Caki2 (cell line): ENCODE results near the gene E2F4. TPM values are rescaled to one million over a fixed set of nuclear protein-coding genes. Genes with fewer than 3 reads are reported as not detected.
A peak's percentile ranks its signal among the peaks of the same experiment; 100 is the strongest.

Experiments
- DNase-seq: peaks from one replicate; pipeline ENCODE4 v3.0.0-alpha.2; 2015; ENCODE audit warnings: low read depth
- in situ Hi-C: cut with HindIII; loops from 2 replicates; pipeline ENCODE4 v1.10.0; 2016; ENCODE audit warnings: low sequenced_read_pairs, low pct_unique_long_range_greater_than_20kb, mixed read lengths
- total RNA-seq: library from RNA; depleted of rRNA; stranded (reverse); fragments of >200 nt; shearing (Covaris generic); gene quantifications from 2 replicates; pipeline ENCODE4 v1.2.3, GENCODE V29; 2014; ENCODE audit warnings: low replicate concordance; rRNA removed

Gene E2F4
- total RNA-seq, 1 experiment from 2014 or later = 91.2 TPM

DNA sequence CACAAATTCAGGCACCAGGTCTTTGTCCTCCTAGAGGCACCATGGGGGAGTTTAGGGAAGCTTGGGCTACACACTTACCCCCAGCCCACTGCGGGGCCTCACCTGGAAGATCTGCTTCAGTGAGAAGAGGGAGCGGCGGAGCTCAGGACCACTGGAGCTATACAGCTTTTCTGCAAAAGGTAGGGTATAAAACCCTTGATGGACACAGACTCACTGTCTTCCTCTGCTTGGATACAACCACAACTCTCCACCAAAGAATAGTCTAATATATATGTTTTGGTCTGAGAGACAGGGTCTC, 46.3 kb downstream of the E2F4 start:
- DNase-seq = no peak
- in situ Hi-C loops = no loop called here

DNA sequence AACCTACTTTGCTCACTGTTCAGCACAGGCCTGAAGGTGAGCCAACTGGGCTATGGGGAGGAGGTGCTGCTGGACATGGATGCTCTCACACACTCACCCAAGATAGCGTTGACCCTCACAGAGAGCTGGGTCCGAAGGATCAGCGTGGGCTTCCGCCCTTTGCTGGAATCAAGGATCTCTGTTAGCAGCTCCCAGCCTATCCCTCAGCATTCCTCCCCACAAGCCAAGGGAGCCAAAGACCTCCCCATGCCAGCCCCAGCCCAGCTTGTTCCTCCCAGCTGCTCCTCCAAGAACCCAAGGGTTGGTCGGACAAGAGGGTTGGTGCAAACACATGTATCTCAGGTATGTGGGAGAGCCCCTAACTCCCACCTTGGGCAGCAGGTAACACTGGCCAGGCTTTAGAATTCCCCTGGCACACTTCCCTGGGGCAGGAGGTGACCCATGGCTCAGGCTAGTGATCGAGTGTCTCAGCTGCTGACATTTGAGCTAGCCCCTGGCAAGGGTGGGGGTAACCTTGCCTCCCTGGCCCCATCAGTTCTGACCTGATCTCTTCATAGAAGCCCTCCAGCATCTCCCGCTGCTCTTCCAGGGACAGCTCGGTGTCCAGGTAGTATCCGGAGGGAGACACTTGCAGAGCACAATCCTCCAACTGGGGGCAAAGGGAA, 47.0 kb downstream of the E2F4 start:
- in situ Hi-C loops = no loop called here
- DNase-seq = no peak

DNA sequence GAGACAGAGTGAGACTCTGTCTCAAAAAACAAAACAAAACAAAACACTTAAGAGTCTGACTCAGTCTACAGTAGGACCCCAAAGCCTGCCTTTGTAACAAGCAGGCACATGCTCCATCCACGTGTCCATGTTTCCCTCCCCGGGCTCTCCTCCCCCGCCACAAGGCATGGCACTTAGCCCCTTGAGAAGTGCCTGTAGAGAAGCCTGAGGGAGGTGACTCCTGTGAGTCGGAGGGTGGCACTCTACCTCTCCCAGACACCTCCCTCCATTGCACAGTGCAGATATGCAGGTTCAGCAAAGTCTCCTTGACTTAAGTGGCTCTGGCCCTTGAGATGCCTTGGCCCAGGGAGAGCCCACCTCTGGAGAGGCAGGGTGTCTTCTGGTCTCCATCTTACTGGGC, 48.6 kb downstream of the E2F4 start:
- in situ Hi-C loops = no loop called here
- DNase-seq = peak; percentile 19

- peak; percentile 52 for DNase-seq
These were observed 49.3 kb downstream of the E2F4 start for GRCh38 chr16:67241008-67241900.

GRCh38 chr16:67242138-67242730, 50.3 kb downstream of the E2F4 start:
- in situ Hi-C loops = no loop called here

More at GRCh38 chr16:67241008-67241900, 49.3 kb downstream of the E2F4 start:
- in situ Hi-C loops = no loop called here

GRCh38 chr16:67243481-67243880, 51.5 kb downstream of the E2F4 start:
- in situ Hi-C loops = no loop called here
- no peak for DNase-seq

More at GRCh38 chr16:67242138-67242730, 50.3 kb downstream of the E2F4 start:
- no peak for DNase-seq

DNA sequence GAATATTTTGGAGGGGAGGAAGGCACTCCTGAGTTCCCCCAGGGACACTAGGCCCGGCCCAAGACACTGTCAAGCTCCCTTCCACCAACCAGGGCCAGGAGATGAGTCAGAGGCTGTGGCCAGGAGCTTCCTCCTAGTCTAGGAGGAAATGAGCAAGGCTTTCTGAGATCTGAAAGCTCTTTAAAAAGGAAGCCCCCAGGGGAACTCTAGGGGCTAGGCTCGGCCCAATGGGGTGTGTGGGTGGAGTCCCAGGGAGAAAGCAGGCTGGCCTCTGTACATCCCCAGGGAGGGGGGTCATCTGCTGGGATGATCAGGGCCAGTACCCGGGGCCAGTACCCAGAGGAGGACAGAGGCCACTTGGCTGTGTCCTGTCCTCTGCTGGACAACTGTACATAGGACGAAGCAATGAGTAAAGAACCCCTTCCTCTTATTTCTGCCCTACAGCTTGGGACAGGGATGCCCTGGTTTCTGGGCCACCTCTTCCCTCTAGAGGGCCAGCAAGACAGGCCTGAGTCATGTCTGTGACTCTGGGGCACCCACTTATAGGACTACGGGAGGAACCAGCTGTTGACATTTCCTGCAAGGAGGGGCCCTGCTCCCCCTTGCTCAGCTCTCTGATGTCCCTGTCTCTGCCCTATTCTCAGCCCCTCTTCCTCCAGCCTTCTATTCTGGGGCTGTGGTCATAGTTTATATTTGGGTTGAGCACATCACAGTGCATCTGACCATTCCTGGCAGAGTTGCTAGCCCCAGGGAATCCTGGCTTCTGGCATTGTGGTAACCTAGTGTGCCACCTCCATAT, 52.6 kb downstream of the E2F4 start:
- DNase-seq = peak; percentile 70

DNA sequence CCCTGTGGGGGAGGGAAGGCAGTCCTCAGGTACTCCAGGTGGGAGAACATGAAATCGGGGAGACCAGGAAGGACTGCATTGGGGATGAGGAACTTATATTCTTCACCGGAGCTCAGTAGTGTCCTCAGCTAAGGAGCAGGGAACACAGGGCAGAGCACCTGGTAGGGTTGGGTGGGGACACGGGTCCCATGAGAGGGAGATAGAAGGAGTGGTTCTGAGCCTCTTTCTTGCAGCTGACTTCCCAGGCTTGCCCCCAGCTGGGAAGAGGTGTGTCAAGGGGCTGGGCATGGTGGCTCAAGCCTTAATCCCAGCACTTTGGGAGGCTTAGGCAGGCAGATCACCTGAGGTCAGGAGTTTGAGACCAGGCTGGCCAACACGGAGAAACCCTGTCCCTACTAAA, 53.2 kb downstream of the E2F4 start:
- no peak for DNase-seq
- in situ Hi-C loops = no loop called here

More for the DNA sequence above, 52.6 kb downstream of the E2F4 start:
- in situ Hi-C loops = no loop called here

- no peak for DNase-seq
- in situ Hi-C loops = no loop called here
These were observed 53.7 kb downstream of the E2F4 start for GRCh38 chr16:67245674-67246080.

DNA sequence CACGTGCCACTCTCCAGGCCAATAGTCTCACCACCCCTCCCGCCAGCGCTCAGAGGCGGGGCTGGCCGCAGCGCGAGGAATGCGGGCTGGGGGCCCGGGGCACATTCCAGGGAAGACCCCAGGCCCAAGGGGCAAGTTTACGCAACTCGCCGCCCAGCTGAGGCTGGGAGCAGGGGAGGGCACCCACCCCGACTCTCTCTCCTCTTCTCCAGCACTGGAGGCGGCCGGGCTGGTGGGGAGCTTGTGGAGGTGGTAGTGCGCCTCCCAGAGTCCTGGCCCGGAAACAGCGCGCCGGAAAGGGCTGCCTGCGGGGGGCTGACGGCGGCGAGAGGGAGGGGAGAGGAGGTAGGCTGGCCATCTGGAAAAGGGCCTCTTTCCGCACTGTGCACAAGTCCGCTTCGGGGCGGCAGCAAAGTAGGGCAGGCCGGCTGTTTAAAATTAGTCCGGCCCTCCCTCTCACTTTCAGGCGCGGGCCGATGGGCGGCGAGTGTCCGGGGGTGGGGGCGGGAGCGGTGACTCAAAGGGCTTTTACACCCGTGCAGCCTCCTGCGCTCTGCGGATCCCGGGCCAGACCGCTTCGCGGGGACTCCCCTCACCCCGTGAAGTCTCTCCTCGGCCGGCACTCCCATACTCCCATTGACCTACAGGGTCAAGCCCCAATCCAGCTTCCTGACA, 54.3 kb downstream of the E2F4 start:
- DNase-seq = peak; percentile 71
- in situ Hi-C loops = no loop called here

DNA sequence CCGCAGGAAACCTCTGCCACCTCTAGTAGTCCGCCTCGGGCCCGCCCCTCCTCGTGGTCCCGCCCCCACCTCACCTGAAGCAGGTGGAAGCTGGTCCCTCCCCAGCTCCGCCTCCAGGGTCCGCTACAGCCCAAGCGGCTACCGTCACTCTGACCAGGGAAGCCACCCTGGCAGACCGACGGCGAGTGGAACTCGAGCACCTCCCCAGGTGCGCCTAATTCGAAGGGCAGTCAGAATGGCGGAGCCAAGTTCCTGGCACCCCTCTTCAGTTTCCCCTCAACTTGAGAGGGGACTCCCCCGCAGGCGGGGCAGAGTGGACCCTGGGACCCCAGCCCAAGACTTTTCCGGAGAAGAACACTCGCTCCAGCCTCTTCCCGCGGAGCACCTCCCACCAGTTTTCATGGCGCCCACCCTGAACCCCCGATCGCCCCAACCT, 54.8 kb downstream of the E2F4 start:
- no peak for DNase-seq
- in situ Hi-C loops = no loop called here

DNA sequence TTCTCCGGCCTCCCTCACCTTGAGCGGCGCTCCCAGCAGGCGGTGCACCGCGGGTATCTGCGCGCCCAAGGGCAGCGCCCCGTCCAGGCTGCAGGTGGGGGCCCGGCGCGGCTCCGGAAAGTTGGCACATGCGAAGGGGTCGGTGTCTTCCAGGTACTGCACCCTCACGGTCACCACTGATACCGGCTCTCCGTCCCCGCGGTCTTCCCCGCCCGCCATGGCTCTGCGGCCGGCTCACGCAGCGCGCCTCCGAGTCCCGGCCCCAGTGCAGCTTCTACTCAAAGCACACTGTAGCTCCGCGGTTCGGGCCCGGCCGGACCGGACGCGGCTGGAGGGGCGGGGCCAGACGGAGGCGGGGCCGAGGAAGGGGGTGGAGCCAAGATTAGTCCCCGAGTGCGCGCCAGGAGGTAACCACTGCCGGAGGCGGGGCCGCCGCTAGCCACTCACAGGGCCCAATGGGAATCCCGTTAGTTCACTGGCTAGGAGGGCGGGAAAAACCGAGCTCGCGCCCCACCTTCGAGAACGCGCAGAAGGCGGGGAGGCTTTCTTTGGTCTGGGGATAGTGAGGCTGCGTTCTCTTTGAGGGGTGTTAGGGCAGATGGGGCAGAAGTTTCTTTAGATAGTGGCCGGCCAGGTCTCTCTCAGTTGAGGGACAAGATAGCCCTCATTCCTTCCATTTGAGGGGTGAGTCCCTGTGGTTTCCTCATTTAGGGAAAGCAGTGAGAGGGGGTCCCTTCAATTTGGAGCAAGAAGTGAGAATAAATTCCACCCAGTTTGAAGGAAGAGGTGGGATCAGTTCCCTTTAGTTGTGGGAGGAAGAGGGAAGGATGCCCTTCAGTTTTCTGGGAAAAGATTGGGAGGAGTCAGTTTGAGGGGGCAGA, 55.5 kb downstream of the E2F4 start, which contains the start of gene FHOD1:
Gene FHOD1 (minus strand): TSS at position 290 of the 881 bp plus-strand sequence. CDS start 71 bp downstream, at position 219.
- in situ Hi-C loops = no loop called here
- peak; percentile 85 for DNase-seq

GRCh38 chr16:67248073-67248400, 56.1 kb downstream of the E2F4 start:
- in situ Hi-C loops = no loop called here
- no peak for DNase-seq

Other genes starting within 250 kb of the E2F4 start
- gene CES3, start 230.9 kb upstream of the E2F4 start, total RNA-seq = 1.8 and 2.2 TPM in 2 replicates
- 0.07 and 0.29 TPM in 2 replicates for gene CES4A, start 203.6 kb upstream of the E2F4 start, total RNA-seq
- 8.2 and 15.5 TPM in 2 replicates for gene CBFB, start 163.0 kb upstream of the E2F4 start, total RNA-seq
- gene PHAF1, start 82.2 kb upstream of the E2F4 start, total RNA-seq = 10.3 and 12.0 TPM in 2 replicates
- gene B3GNT9, start 41.2 kb upstream of the E2F4 start, total RNA-seq = 1.1 and 3.3 TPM in 2 replicates
- gene TRADD, start 32.2 kb upstream of the E2F4 start, total RNA-seq = 58.8 and 77.6 TPM in 2 replicates
- 19.4 and 26.5 TPM in 2 replicates for gene FBXL8, start 32.2 kb upstream of the E2F4 start, total RNA-seq
- 16.5 and 25.6 TPM in 2 replicates for gene HSF4, start 27.4 kb upstream of the E2F4 start, total RNA-seq
- 114 and 120 TPM in 2 replicates for gene NOL3, start 21.6 kb upstream of the E2F4 start, total RNA-seq
- gene MATCAP1, start 8.2 kb upstream of the E2F4 start, total RNA-seq = 10.1 and 25.8 TPM in 2 replicates
- gene EXOC3L1, start 2.0 kb upstream of the E2F4 start, total RNA-seq = not detected in 2 replicates
- 1.5 and 1.9 TPM in 2 replicates for gene ELMO3, start 7.0 kb downstream of the E2F4 start, total RNA-seq
- gene TMEM208, start 35.0 kb downstream of the E2F4 start, total RNA-seq = 75.8 and 97.1 TPM in 2 replicates
- 4.1 and 6.2 TPM in 2 replicates for gene FHOD1, start 55.3 kb downstream of the E2F4 start, total RNA-seq
- not detected in 2 replicates for gene SLC9A5, start 56.8 kb downstream of the E2F4 start, total RNA-seq
- 20.5 and 21.2 TPM in 2 replicates for gene PLEKHG4, start 87.4 kb downstream of the E2F4 start, total RNA-seq
- 0.49 and 5.7 TPM in 2 replicates for gene KCTD19, start 134.6 kb downstream of the E2F4 start, total RNA-seq
- 0.37 TPM in 1 of 2 replicates, not detected in the other for gene LRRC36, start 134.7 kb downstream of the E2F4 start, total RNA-seq
- gene TPPP3, start 201.3 kb downstream of the E2F4 start, total RNA-seq = 4.6 and 22.3 TPM in 2 replicates
- gene ZDHHC1, start 224.3 kb downstream of the E2F4 start, total RNA-seq = 6.3 and 13.5 TPM in 2 replicates
- not detected in 2 replicates for gene HSD11B2, start 239.0 kb downstream of the E2F4 start, total RNA-seq